Vagina (tissue), 2 donors: ENCODE measurements around the gene CNBP.

Source experiments
- CTCF ChIP-seq, 3 experiments: fragments of 450-650 bp in 2 of 3; fragments of 200-600 bp in 1 of 3; sonication (generic) in 1 of 3; IDR thresholded peaks; one replicate each; pipeline ENCODE4 v1.5.1; 2017 to 2019; ENCODE audit warnings: antibody characterized with exemption in 3 of 3, mild to moderate bottlenecking in 2 of 3, moderate library complexity in 2 of 3
- POLR2A ChIP-seq, 2 donors: fragments of 450-650 bp; IDR thresholded peaks; one replicate each; pipeline ENCODE4 v1.6.1; 2017; ENCODE audit warnings: antibody characterized with exemption in 2 of 2, mild to moderate bottlenecking in 2 of 2, moderate library complexity in 2 of 2

GRCh38 chr3:129197321-129197720, 13.6 kb upstream of the CNBP start:
- no peak for TF ChIP-seq CTCF (IDR thresholded peaks at IDR 0.05)
- TF ChIP-seq POLR2A (IDR thresholded peaks at IDR 0.05) = no peak
